Activated T-cell treated with anti-CD3 and anti-CD28 coated beads for 24 hours (primary cell): ENCODE data around the gene NFKBIZ.
"Not testable (repeated sequence)": the region's sequence is repeated elsewhere in the genome, so short reads cannot be mapped to it uniquely, and the experiment has no call there.

Experiments used
- DNase-seq: peaks from one replicate; pipeline ENCODE4 v3.0.0-alpha.2; 2020; ENCODE audit warnings: low read depth

NFKBIZ gene

DNA sequence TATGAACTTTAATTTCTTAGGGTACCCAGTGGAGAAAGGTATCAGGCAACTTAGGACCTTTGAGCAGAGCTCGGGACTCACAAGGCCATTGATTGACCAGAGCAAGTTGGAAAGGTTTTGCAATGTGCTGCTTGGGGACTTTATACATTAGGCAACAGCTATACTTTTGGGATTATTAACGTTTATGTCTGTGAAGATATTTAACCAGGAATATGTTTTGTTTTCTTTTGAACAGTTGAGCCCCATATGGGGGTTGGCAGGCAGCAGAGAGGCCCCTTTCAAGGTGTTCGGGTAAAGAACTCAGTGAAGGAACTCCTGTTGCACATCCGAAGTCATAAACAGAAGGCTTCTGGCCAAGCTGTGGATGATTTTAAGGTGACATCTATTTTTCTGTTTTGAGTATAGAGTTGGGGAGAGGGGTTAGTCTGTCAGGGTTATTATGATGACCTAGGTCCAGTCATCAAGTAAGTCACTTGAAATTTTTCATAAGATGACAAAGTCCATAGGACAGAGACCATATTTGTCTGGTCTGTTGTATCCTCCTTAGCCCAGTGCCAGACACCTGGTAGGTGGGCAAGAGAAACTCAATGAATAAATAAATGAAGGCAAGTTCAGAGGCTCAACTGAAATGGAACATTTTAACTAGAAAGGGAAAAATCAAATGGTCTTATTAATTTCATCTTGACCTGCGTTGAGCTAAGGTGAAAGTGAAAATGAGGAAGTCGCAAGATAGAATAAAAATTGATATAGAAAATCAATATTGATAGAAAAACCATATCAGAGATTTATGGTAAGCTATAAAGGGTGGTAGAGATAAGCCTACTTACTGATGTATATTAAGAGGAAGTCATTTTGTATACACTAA is 2.8 kb downstream of the NFKBIZ start:
- no peak for DNase-seq

- DNase-seq, result no peak
Measured at GRCh38 chr3:101852983-101853840, 3.9 kb downstream of the NFKBIZ start.

DNA sequence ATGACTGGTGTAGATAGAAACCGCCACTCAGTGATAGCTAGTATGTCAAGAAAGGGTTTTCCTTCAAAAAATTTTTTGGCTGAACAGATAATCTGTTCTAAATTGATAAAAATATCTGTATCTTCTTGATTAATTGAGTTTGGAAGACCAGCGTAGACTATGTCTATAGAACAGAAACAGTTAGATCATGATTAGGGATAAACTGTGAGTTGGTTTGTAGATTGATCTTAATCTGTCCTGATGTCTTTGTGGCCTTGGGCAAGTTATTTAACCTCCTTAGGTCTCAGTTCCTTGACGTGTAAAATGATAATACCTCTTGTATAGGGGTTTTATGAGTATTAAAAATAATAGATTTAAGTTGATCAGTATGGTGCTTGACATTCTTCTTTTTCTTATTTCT is 4.7 kb downstream of the NFKBIZ start:
- no peak for DNase-seq

DNA sequence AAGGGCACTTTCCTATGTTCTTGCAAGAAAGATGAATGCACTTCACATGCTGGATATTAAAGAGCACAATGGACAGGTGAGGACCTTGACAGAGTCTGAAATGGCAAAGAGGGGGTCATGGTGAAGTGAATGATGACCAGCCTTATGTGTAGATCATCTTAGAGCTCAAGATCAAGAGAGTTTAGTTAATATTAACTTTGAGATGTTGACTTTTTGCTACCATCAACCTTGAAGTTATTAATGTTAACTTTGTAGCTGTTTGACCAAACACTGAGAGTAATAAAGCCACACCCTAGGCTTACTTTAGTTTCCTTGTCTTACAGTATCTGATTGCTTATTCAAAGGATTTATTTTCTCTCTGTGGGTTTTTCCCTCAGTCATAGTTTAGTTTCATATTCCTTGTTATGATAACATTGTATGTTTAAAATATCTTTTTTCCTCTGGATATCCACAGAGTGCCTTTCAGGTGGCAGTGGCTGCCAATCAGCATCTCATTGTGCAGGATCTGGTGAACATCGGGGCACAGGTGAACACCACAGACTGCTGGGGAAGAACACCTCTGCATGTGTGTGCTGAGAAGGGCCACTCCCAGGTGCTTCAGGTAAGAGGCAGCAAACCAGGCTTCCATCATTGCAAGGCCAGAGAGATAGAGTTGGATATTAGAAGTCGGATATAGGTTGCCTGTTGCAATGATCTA is 5.4 kb downstream of the NFKBIZ start:
- no peak for DNase-seq

DNA sequence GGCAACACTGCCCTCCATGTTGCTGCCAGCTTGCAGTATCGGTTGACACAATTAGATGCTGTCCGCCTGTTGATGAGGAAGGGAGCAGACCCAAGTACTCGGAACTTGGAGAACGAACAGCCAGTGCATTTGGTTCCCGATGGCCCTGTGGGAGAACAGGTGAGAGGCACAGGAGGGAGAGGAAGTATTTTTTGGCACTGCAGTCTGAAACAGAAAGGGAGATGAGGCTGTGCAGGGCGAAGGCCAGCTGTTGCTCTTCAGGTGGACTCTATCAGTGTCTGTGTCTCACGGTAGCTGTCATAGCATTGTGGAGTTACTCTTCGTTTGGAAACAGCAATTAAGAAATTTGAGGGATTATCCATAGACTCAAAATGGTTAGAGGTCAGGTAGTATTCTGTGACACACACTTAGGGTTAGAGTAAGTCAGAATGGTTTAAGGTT is 8.0 kb downstream of the NFKBIZ start:
- no peak for DNase-seq

DNA sequence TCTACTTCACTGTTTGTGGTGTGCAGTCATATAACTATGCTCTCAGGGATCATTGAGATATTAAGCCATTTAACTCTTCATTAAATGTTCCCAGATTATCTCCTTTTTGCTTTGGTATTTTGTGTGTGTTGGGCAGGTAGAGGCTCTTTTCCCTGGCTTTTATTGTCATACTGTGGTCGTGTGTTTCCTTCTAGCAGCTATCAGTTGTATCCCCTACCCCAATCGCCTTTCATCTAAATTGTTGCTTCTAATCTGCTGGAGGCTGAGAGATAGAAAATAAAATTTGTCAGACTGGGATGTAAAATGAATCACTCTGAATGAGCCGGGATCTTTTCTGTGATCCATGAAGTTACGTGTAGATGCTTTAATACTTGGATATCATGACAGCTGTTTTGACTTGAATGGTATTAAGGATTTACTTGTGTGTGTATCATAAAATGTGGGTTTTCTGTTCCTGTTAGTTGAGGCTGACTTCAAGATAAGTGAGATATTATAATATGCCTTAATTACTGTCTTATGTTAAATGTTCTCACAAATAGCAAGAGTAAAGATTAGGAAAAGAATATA is 9.2 kb downstream of the NFKBIZ start:
- no peak for DNase-seq

- DNase-seq, result no peak
Measured at GRCh38 chr3:101859882-101860448, 10.7 kb downstream of the NFKBIZ start.

DNA sequence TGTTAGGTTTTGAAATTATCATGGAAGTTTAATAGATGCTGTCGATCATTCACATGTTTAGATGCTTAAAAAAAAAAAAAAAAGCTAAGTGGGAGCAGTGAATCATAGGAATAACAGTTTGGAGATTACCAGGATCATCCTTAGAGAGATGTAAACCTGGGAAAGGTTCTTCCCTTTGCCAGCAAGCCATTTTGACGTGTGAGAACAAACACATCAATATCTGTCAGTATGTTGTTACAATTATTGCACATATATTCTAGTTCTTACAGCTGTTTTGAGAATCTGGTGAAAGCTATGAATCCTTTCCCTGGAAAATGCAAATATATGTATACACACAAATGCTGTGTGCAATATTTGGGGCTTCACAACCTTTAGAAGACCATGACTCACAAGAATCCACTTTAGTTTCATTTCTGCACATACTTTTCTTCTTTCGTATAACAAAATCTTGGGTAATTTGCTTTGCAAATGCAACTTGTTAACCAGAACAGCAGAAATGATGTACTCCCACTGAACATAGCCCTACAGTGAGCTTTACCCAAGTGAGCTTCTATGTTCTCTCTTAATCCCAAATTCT is 12.0 kb downstream of the NFKBIZ start:
- DNase-seq, result no peak

DNA sequence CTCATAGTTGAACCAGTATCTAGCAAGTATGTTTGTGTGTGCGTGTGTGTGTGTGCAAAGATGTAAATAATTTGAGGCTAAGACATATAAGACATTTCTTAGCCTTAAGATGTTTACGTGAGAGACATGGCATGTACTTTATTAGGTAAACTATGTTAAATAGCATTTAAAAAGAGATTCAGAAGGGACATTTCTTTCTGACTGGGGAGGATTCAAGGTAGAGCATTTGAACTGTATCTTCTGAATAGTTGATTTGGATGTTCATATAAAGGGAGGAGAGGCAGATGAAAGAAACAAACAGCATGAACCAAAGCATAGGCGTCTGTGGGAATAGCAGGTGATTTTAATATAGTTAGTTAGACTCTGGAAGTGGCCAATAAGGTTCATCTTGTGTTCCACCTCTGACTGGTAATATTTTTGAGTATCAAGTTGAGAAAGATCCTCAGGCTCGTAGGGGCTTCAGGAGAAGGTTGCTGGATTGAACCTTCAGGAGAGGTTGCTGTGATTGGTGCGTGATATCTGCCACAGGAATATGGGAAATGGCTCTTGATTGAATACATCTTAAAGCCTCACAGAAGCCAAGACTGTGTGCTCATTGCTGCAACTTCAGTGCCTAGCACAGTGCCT is 12.6 kb downstream of the NFKBIZ start:
- no peak for DNase-seq

- no peak for DNase-seq
Measured at GRCh38 chr3:101862416-101863165, 13.3 kb downstream of the NFKBIZ start.

GRCh38 chr3:101864926-101865325 is 15.6 kb downstream of the NFKBIZ start:
- not testable (repeated sequence) for DNase-seq

- DNase-seq, result no peak
Measured at GRCh38 chr3:101865751-101866509, 16.6 kb downstream of the NFKBIZ start.

- DNase-seq, result no peak
Measured at GRCh38 chr3:101867511-101867910, 18.2 kb downstream of the NFKBIZ start.

- DNase-seq, result no peak
Measured at GRCh38 chr3:101867996-101868395, 18.7 kb downstream of the NFKBIZ start.

DNA sequence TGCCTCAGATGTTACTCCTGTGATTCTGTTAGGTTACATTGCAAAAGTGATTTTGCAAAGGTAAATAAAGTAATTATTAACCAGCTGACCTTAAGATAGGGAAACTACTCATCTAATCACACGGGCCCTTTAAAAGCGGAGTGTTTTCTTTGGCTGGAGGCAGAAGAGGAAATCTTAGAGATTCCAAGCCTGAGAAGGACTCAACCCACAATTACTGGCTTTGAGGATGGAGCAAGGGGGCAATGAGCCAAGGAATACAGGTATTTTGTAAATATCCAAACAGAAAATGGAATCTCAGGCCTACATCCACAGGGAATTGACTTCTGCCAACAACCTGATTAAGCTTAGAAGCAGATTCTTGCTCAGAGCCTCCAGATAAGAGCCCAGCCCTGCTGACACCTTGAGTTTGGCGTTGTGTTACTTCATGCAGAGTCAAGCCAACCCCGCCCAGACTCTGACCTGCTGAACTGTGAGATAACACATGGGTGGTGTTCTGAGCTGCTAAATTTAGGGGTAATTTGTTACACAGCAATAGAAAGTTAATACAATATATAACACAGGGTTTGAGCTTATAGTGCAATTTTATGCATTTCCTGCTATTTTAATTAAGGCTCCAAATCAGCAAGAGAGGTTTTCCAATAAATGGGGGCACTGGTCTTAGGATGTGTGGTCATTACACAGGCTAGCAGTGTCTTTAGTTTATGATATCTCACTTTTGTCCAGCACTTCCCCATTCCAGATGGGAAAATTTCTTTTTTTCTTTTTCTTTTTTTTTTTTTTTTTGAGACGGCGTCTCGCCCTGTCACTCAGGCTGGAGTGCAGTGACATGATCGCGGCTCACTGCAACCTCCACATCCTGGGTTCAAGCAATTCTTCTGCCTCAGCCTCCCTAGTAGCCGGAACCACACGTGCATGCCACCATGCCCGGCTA is 19.5 kb downstream of the NFKBIZ start:
- no peak for DNase-seq

DNA sequence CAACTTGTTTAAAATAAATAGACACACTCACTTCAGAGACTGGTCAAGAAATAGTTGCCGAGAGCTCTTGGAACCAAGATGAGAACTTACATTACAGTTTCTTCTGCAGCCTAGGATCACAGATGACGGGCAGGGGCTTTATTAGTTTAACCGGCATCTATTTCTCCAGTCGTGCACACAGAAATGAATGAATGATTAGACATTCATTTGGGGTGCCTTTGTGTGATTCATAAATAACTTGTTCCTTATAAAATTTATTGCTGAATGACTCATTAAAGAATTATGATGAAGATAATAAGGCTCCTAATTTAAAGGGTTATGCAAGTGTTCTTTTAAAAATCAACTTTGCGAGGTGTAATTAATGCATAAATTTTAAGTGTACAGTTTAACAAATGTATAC is 20.8 kb downstream of the NFKBIZ start:
- no peak for DNase-seq

- no peak for DNase-seq
Measured at GRCh38 chr3:101873619-101874018, 24.3 kb downstream of the NFKBIZ start.

- DNase-seq, result no peak
Measured at GRCh38 chr3:101876142-101876541, 26.8 kb downstream of the NFKBIZ start.
